ENCODE measurements around the gene SPATA45. TPM values are rescaled to one million over a fixed set of nuclear protein-coding genes. Genes with fewer than 3 reads are reported as not detected.

SPATA45 gene
- total RNA-seq, result not detected

DNA sequence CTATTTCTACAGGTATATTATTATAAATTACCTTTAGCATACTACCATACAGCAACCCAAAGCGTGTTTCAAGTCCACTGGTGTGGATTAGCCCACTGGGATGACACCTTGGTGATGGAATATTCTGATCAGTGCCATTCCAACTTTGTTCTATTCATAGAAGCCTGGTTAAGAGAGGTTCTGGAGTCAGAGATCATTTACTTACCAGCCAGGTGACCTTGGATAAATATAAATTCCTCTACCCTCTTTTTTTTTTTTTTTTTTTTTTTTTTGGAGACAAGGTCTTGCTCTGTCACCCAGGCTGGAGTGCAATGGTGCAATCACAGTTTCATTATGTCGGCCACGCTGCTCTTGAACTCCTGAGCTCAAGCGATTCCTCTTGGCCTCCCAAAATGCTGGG, at the start of gene SPATA45:
TSS of gene SPATA45 (minus strand) at position 101 of the 400 bp plus-strand sequence. CDS start 11,500 bp downstream, outside the sequence.

DNA sequence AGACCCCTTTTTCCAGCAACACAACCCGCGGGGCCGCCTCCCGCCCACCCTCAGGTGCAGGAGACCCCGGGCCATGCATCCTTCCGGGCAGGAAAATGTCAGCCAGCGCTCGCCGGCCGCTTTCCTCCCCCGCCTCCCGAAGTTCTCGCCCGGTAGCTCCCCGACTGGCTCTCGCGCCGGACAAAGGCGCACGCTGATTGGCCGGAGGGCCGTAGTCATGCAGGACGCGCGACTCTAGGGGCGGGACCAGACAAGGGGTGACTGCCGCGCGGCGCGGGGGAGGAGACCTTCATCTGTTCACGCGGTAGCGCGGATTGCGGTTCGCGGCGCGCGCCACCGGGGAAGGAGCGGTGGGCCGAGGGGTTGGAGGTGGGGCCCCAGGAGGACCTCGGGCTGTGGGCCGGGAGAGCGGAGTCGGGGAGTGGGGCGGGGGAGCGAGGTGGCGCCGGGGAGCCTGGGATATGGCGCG, 10.6 kb upstream of the SPATA45 start, which contains the start of gene FLVCR1:
TSS of gene FLVCR1 (plus strand) at position 284 of the 469 bp plus-strand sequence. CDS start at position 462, 178 bp downstream.

DNA sequence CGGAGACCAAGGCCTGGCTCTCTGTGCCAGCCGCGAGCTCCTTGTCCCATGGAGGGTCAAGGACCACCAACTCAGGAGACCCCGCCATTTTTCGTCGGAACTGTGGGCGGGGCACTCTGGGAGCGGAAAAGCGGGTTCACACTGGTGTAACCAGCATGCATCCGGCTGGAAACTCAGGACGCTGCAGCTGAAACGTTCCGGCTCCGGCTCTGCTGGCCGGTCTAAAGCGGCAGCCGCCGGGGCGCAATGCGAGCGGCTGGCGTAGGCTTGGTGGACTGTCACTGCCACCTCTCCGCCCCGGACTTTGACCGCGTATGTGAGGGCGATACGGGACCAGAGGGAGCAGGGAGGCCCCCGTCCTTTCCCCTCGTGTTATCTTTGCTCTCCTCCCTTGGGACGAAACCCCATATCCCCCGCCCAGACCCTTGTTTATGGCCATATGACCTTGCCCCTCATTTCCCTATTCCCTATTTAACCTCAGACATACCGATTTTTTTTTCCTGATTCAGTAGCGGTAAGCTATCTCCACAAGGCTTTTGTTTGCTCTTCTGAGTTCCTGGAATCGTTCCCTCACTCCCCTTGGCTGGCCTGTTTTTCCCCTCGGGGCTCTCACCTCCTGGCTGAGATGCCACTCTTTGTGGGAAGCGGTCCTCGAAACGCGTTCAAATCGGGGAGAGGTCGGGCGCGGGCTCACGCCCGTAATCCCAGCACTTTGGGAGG, 55.6 kb downstream of the SPATA45 start, which contains the start of the genes NSL1 and TATDN3:
TSS of gene NSL1 (minus strand) at position 102 of the 720 bp plus-strand sequence. CDS start at position 88, 14 bp downstream.
TSS of gene TATDN3 (plus strand) at position 219 of the 720 bp plus-strand sequence. CDS start at position 247, 28 bp downstream.

Other genes starting within 250 kb of the SPATA45 start
- 15.1 TPM for gene ATF3, start 238.9 kb downstream of the SPATA45 start, total RNA-seq
- 1.1 TPM for gene BATF3, start 147.8 kb downstream of the SPATA45 start, total RNA-seq
- gene NSL1, start 55.9 kb downstream of the SPATA45 start, total RNA-seq, result 68.0 TPM
- 20.7 TPM for gene TATDN3, start 55.8 kb downstream of the SPATA45 start, total RNA-seq
- 29.7 TPM for gene FLVCR1, start 10.6 kb upstream of the SPATA45 start, total RNA-seq
- 47.9 TPM for gene VASH2, start 102.9 kb upstream of the SPATA45 start, total RNA-seq
- 87.3 TPM for gene ANGEL2, start 168.2 kb upstream of the SPATA45 start, total RNA-seq
- gene RPS6KC1, start 203.6 kb upstream of the SPATA45 start, total RNA-seq, result 61.7 TPM

Data from camera-type eye (tissue), 1 donor.